Globus pallidus (tissue), 1 donor: Measurements from ENCODE around the gene RAP1GAP2.
"Not testable (repeated sequence)": the region's sequence is repeated elsewhere in the genome, so short reads cannot be mapped to it uniquely, and the experiment has no call there.

ENCODE experiments used
- DNase-seq: peaks from one replicate; pipeline ENCODE4 v3.0.0-alpha.2; 2015; ENCODE audit warnings: low spot score

RAP1GAP2 gene

GRCh38 chr17:2814481-2815341 is 18.5 kb downstream of the RAP1GAP2 start:
- DNase-seq = no peak

- DNase-seq = no peak
These were observed 19.5 kb downstream of the RAP1GAP2 start for GRCh38 chr17:2815781-2816185.

DNA sequence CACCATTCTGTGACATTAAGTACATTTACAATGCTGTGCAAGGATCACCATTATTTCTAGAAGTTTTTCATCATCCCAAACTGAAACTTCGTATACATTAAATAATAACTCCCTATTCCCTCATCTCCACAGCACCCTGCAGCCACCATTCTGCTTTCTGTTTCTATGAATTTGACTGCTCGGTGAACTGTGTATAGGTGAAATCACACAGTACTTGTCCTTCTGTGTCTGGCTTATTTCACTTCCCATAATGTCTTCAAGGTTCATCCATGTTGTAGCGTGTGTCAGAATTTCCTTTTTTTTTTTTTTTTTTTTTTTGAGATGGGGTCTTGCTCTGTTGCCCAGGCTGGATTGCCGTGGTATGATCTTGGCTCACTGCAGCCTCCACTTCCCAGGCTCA is 20.4 kb downstream of the RAP1GAP2 start:
- no peak for DNase-seq

- DNase-seq = not testable (repeated sequence)
These were observed 23.1 kb downstream of the RAP1GAP2 start for GRCh38 chr17:2819294-2819693.

GRCh38 chr17:2819921-2820501 is 23.8 kb downstream of the RAP1GAP2 start:
- DNase-seq = no peak

DNA sequence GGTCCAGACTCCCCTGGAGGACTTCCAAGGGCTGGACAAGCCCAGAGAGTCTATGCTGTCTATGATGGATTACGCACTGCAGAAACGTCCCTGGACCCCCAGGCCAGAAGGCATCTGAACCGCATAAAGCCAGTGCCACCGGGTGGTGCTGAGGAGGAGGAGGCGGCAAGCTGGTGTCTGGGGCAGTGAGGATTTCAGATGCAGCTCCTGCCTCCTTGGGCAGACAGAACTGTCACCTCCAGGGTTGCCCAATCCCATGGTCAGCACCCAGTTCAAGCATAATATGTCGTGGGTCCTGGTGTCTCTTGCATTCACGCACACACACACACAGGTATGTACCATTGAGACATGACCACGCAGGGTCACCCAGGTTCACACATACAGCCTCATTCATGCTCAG is 25.6 kb downstream of the RAP1GAP2 start:
- no peak for DNase-seq

DNA sequence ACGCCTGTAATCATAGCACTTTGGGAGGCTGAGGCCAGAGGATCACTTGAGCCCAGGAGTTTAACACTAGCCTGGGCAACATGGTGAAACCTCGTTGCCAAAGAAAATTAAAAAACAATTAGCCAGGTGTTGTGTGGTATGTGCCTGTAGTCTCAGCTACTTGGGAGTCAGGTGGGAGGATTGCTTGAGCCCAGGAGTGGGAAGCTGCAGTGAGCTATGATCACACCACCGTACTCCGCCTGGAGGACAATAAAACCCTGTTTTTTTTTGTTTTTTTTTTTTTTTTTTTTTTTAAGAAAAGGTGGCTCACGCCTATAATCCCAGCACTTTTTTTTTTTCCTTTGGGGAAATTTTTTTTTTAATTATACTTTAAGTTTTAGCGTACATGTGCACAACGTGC is 26.1 kb downstream of the RAP1GAP2 start:
- no peak for DNase-seq

DNA sequence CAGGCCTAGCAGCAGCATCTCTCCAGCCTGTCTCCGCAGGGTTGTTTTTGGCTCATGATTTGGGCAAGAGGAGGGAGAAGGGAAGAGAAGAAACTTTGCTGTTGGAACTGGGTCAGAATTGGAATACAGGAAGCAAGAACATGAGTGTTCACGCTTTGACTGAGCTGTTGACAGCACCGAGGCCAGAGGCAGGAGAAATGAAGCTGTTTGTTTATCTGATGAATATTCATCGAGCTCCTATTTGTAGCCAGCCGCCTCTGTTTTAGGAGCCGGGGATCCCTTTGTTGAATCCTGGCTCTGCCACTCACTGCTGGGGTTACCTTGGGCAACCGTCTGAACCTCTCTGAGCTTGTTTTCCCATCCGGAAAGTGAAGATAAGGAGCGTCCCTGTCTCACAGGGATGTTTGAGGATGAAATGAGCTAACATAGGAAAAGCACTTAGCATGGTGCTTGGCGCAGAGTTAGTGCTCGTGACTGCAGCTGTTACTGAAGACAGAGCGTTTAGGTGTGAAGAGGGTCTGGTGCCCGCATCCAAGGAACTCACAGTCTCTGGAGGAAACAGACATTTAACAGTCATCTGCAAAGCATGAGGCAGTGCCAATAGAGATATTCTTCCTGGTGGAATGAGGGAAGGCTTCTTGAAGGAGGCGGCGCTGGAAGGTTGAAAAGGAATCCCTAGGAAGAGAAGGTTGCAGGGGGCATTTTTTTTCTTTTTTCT is 29.2 kb downstream of the RAP1GAP2 start:
- DNase-seq = no peak

GRCh38 chr17:2828397-2829038 is 32.3 kb downstream of the RAP1GAP2 start:
- DNase-seq = peak; percentile 22

DNA sequence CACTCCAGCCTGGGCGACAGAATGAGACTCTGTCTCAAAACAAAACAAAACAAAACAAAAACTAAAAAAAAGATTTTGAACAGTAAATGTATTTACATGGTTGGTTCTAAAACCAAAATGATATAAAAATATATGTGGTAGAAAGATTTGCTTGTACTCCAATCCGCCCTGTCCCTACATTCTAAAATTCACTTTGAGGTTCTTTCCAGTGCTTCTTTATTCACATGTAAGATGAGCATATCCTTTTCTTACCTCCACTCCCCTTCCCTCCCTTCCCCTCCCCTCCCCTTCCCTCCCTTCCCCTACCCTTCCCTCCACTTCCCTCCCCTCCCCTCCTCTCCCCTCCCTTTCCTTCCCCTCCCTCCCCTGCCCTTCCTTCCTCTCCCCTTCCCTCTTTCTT is 34.4 kb downstream of the RAP1GAP2 start:
- DNase-seq = no peak

DNA sequence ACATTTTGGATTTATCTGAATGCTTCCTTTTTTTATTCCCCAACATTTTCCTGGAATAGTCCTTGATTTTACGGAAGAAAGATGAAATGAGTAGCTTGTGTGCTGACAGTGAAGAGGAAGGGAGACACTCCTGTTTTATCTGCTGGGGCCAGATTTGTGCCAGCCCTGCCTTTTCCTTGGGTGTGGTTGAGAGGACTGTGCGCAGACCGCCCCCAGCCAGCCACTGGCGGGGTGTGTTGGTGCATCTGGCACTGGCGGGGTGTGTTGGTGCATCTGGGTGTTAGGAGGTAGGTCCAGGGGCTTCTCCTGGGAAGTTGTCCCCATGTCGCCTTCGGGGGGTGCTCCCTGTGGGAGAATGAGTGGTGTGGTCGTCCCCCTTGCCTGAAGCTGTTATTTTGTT is 39.5 kb downstream of the RAP1GAP2 start:
- DNase-seq = no peak

GRCh38 chr17:2837147-2837561 is 40.9 kb downstream of the RAP1GAP2 start:
- DNase-seq = no peak

- no peak for DNase-seq
These were observed 45.4 kb downstream of the RAP1GAP2 start for GRCh38 chr17:2841606-2842005.

- DNase-seq = no peak
These were observed 46.2 kb downstream of the RAP1GAP2 start for GRCh38 chr17:2842464-2842863.

DNA sequence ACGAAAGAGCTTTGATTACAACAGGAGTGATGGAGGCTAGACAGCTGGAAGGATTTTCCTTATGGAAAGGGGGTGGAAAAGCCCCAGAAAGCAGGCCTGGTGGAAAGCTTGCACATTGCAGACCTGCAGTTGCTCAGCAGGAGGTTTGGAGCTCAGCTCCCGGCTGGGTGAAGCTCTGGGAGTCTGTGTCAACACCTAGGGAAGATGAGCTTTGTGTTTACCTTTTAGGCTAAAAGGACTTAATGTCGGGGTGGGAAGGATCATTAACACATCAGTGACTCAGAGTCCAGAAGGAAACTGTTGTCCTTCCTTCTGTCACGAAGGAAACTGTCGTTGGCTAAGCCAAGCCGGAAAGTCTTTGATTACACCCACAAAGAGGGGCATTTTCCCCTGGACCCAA is 48.2 kb downstream of the RAP1GAP2 start:
- DNase-seq = no peak

GRCh38 chr17:2847381-2848333 is 51.4 kb downstream of the RAP1GAP2 start:
- DNase-seq = no peak

- no peak for DNase-seq
These were observed 53.1 kb downstream of the RAP1GAP2 start for GRCh38 chr17:2849327-2849670.

GRCh38 chr17:2850991-2851390 is 54.8 kb downstream of the RAP1GAP2 start:
- no peak for DNase-seq

DNA sequence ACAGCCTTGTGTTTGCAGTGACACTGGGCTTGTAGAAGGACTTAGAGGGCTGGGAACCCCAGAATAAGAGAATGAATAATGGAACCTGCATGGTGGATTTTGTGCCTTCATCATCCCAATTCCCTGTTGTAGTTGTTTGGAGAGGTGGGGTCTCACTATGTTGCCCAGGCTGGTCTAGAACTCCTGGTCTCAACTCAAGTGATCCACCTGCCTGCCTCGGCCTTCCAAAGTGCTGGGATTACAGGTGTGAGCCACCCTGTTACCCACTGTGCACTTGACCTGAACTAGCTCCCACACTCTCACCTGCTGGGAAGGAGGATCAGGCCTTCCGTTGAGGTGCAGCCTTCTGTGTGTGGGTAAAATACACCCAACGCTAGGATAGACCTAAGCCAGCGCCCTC is 55.4 kb downstream of the RAP1GAP2 start:
- no peak for DNase-seq

- no peak for DNase-seq
These were observed 56.0 kb downstream of the RAP1GAP2 start for GRCh38 chr17:2852221-2852620.

GRCh38 chr17:2852729-2853282 is 56.6 kb downstream of the RAP1GAP2 start:
- no peak for DNase-seq
